Measurements from ENCODE around the gene ACADM. TPM values are rescaled to one million over a fixed set of nuclear protein-coding genes. Genes with fewer than 3 reads are reported as not detected.

ACADM gene
- total RNA-seq, 1 donor from 2014 or later = 36.2 TPM

Other genes starting within 250 kb of the ACADM start
- 0.21 and 0.44 TPM in 2 replicates for gene SLC44A5, start 113.6 kb upstream of the ACADM start, total RNA-seq
- 59.9 and 62.5 TPM in 2 replicates for gene RABGGTB, start 61.5 kb downstream of the ACADM start, total RNA-seq
- 0.62 and 0.68 TPM in 2 replicates for gene MSH4, start 72.2 kb downstream of the ACADM start, total RNA-seq
- gene ASB17, start 207.7 kb downstream of the ACADM start, total RNA-seq = not detected in 2 replicates

All from osteocyte (in vitro differentiated cells).